Activated T-cell treated with anti-CD3 and anti-CD28 coated beads, Interleukin-2, amount 50 U/mL, for 1 hour (primary cell): ENCODE results near the gene ATP11C.
"Not testable (repeated sequence)": the region's sequence is repeated elsewhere in the genome, so short reads cannot be mapped to it uniquely, and the experiment has no call there.

Source experiments
- DNase-seq: peaks from one replicate; pipeline ENCODE4 v3.0.0-alpha.2; 2020

ATP11C gene

DNA sequence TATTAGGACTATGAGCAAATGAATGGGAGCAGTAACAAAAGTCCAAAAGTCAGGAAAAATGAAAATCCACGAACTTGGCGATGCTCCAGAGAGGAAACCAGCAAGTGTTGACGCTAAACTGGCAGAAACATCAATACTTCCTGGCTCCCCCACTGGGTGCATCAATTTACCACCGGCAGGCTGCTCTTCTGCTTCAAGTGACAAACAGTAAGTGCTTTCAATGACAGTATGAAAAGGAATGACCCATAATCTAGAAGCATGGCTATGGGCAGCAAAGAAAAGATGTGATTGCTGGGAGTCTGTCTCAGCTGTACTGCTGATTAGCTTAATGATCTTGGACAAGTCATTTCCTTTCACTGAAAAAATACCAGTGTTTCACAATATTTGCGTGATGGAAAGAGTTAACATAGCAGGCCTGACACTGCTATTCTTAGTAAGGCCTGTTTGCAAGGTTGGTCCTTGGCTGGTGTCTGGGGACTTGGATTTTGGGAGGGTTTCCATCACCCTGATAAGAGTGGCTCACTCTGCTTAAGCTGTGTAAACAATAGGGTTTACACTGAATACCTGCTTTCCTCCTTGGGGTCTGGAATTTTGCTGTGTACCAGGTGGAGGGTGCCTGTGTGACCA lies 8.7 kb downstream of the ATP11C start:
- DNase-seq, result no peak

DNA sequence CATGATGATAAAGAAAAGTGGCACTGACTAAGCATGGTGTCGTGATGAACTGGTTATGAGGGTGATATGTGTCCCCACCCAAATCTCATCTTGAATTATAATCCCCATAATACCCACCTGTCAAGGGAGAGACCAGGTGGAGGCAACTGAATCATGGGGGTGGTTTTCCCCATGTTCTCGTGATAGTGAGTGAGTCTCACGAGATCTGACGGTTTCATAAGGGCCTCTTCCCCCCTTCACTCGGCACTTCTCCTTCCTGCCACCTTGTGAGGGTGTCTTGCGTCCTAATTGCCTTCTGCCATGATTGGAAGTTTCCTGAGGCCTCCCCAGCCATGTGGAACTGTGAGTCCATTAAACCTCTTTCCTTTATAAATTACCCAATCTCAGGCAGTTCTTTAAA lies 11.7 kb downstream of the ATP11C start:
- DNase-seq, result not testable (repeated sequence)

DNA sequence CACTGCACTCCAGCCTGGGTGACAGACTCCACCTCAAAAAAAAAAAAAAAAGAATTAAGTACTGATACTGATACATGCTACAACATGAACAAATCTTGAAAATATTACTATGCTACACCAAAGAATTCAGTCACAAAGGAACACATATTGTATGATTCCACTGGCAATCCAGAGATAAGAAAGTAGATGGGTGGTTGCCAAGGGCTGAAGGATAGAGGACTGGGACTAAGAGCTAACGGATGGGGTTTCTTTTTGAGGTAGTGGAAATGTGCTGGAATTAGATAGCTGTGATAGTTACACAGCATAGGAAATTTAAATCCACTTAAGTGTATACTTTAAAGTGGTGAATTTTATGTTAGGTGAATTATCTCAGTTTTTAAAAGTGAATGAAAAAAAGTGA lies 12.5 kb downstream of the ATP11C start:
- DNase-seq, result no peak

DNA sequence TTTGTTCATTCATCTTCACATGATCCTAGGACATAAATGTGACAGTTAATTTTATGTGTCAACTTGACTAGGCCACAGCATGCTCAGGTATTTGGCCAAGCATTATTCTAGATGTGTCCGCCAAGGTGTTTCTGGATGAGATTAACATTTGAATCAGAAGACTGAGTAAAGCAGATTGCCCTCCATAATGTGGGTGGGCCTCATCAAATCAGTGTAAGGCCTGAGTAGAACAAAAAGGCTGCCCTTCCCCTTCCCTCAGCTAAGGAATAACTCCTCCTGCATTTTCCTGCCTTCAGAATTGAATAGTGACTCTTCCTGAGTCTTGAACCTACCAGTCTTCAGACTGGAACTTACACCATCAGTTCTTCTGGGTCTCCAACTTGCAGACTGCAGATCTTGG lies 18.4 kb downstream of the ATP11C start:
- DNase-seq, result no peak

DNA sequence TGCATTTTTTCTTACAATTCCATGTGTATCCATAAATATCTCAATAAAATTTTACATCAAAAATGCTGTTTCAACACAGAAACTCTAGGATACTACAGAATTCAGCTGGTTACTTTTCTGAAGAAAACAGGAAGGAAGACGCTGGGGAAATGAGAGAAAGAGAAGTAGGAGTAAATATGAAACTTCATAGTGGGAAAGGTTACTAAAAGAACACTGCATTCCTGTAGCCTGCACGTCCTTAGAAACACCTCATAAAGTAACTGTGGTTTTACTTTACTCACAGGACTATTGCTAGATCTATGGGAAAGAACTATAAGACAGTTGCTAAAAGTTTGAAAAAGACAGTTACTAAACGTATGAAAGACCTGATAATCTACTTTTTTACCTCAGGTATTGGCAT lies 23.1 kb downstream of the ATP11C start:
- DNase-seq, result no peak

DNA sequence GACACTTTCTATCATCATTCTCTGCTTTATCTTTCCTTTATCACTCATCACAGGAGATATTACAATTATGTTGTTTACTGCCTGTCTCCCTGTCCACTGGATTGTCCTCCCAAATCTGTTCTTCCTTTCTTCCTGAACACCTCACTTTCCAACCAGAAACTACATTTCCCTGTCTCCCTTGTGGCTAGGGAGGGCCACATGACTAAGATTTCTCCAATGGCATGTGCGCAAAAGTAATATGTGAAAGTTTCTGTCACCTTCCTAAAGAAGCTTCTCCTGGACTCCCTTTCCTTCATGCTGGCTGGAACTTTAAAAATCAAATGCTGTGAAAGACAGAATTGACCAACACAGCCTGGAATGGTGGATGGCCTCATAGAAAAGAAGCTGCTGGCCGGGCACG lies 25.8 kb downstream of the ATP11C start:
- no peak for DNase-seq

DNA sequence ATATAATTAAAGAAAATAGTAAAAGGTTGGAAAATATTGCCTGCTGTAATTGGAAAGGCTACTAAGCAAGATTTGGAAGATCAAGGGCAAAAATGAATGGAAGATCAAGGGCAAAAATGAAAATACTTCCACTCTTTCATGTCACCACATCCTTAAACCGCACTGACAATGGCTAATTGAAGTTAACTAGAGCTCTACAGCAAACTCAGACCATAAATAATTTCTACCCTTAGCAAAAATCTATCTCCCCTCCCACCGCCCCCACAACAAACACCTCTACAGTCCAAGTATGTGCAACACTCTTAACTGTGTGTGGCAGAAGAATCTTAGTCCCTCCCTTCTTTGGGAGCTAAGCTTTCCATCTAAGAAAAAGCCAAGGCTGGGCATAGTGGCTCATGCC lies 27.1 kb downstream of the ATP11C start:
- DNase-seq, result no peak

DNA sequence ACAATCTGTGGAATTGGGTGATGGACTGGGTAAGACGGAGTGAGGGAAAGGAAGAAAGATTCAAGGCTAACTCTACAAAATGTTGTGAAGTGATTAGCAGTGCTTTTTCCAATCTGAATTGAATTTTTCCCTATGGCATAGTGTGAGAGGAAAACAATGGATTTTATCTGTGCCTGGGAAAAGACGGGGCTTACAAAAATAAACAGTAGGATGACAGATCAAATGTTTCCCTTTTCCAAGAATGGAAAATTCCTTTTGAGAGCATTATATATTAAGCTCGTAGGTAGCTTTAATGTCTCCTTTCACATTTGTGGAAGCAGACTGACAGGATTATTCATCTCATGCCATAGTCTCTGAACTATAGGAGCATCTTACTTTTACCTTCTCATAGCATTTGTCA lies 27.8 kb downstream of the ATP11C start:
- DNase-seq, result no peak

DNA sequence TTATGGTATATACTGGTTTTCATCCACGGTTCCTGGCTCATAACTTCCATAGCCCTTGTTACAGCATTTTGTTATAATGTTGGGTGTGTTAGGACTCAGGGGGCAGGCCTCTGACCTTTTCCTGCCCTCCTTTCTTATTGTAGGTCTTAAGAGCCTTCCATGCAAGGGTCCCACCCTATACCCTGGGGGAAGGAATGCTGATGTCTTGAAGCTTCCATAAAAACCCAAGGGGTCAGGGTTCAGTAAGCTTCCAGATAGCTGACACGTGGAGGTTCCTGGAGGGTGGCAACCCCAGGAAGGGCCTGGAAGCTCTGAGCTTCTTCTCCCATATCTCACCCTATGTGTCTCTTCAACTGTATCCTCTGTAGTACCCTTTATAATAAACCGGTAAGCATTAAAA lies 29.6 kb downstream of the ATP11C start:
- no peak for DNase-seq

DNA sequence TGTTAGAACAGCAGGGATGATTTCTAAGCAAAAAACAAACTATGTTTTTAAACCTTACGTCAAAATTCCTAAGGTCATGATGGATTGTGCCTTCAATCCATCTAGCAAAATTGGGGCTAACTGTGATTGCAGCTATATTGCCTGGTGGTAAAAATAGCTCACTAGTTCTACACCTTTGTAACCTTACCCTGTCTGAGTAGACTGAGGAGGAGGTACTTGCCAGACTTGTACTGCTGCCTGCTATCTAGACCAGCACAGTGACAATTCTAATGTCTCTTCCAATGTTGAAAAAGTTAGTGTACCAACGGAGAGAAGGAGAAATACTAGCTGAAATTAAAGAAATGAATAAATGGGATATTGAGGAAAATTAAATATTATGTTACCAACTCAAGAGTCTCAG lies 30.3 kb downstream of the ATP11C start:
- no peak for DNase-seq

DNA sequence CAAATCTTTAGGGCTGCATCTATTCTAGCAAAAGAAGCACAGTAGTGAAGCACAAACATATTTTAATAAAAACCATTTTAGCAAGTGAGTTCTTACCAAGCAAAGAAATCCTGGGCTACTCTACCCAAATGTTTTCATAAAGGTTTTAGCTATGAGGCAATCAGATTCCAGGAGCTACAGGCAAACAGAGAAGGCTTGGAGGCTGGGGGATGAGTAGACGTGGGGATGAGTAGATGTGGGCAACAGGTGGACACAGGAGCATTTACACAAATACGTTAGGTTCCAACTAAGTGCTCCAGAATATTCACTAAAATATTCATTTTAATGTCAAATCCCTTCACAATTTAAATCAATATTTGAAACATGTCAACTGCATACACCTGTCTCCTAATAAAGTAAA lies 34.5 kb downstream of the ATP11C start:
- DNase-seq, result no peak

DNA sequence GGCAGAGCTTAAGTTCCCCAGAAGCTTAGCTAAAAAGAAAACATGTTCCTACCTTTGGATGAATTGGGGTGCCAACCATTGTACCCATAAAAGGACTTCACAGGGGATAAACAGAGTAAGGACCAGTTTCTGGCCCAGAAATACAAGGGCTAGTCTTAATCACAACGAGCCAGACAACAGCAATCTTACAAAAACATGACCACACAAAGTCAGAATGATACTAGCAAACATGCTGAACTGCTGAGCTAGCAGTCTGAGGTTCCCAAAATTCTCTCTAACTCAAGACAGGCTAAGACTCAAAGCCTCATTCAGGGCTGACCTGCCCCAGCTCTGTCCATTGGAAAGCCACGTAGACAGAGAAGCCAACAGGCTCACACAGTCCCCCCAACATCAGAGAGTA lies 40.3 kb downstream of the ATP11C start:
- no peak for DNase-seq

DNA sequence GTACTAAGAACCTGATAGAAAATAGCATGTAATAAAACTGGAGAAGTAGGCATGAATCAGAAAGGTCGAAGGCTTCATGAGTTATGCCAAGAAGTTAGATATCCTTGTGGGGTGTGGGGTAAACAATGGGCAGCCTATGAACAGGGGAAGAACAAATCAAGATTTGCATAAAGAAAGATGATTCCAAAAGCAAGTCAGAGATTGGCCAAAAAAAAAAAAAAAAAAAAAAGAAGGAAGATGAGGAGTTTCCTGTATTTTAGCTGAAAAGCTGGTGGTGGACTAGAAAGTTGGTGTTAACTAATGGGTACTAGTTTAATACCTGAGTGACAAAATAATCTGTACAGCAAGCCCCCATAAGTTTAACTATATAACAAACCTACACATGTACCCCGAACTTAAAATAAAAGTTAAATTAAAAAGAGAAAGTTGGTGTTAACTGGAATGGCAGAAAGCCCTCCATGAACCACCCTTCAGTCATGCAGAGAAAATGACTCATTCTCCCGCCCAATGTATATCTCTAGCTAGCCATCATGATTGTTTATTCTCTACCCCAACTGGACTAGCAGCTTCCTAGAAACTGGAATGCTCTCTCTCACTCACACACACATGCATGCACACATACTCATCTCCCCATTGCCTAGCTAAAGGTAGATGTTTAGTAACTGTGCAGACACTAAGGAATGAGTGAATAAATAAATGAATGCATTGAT lies 41.7 kb downstream of the ATP11C start:
- DNase-seq, result no peak

DNA sequence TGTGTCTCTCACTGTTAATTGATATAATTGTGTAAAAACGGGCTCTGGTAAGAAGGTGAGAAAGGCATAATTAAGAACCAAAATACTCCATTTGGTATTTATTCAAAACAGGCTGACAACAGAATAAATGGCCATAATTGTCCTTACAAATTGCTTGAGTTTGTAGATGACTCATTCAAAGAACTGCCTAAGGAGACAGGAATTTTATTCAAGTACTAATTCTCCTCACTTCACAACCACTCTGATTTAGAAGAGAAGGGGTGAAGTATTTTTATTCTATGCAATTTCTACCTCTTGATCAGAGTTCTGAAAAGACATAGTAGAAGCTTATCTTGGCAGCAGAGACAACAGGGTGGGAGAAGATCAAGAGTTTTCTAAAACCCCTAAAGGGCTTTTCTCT lies 43.1 kb downstream of the ATP11C start:
- DNase-seq, result no peak

DNA sequence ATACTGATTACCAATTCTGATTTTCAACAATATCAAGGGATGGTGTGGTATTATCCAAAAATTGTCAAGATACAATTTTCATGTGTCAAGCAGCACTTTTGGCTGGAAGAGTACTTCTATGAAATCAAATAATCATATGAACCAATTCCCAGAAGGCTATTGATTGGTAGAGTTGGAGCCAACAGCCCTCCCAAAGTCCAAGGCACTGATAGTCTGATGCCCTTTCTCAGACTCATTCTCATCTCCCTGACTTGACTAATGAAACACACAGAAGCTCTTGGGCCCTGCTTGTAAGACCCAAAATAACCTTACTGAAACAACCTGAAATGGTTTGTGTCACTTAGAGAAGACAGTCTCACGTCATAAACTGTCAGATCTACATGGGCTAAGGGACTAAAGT lies 48.9 kb downstream of the ATP11C start:
- no peak for DNase-seq

DNA sequence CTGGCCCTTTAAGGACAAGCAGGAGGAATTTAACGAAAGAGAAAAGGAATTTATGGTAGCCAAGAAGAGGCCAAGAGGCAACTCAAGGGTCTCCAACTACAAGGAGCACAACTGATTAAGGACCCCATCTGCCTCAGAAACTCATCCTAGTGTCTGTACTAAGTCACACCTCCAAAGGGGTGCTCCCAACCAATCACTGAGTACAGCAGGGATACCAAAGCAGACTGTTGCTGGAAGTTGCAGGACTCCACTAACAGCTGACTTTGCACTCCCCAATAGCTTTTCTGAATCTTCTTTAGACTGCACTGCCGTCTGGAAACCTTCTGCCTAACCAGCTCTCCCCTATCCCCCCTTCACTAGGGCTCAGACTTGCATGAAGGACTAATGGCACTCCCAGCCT lies 50.6 kb downstream of the ATP11C start:
- DNase-seq, result no peak

DNA sequence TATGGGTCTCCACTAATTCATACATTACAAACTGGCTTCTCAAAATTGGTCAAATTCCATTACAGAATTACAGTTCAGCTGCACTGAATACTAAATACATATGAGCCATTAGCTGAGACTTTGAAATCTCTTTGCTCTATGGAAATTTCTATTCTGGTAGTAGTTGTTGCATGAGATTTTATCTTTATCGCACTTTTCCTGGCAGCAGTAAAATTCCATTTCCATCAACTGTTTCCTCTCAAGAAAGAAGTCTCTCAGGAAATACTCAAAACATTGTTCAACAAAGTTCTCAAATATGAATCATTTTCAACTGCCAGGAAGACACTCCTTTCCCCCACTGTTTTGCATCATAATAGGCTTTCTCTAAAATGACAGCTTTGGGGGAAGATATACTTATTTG lies 51.3 kb downstream of the ATP11C start:
- DNase-seq, result no peak

DNA sequence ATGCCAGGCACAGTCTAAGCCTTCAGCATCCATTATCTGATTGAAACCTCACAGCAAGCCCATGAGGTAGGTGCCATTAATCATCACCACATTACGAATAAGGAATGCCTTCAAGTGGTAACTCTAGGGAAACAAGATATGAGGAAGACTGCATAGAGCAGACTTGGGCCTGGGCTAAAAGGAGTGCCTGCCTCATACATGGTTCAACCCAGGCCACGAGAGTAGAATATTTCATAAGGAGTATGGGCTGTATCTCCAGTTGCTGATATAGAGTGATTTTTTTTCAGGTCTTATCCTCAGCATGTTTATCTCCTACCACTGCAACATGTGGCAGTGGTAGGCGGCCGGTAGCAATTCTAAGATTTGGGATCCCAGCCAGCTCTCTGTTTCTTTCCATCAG lies 51.7 kb downstream of the ATP11C start:
- DNase-seq, result no peak

DNA sequence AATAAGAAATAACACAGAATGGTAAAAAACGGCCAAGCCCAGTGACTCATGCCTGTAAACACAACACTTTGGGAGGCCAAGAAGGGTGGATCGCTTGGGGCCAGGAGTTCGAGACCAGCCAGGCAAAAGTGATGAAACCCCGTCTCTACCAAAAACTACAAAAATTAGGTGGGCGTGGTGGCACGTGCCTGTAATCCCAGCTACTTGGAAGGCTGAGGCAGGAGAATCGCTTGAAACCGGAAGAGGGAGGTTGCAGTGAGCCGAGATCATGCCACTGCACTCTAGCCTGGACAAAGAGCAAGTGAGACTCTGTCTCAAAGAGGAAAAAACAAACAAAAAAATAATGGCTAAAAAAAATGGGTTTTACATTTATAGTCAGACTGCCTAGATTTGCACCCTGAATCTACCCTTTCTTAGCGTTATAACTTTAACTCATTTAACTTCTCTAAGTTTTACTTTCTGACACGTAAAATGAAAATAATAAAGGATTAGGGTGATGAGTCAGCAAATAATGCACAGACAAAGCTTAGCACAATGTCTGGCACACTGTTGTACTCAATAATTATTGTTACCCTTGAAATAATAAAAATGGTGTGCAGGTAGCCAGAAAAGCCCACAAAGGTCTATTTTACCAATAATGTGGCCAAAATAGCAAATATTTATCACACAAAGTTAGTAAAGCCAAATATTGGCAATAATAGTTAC lies 55.0 kb downstream of the ATP11C start:
- no peak for DNase-seq

DNA sequence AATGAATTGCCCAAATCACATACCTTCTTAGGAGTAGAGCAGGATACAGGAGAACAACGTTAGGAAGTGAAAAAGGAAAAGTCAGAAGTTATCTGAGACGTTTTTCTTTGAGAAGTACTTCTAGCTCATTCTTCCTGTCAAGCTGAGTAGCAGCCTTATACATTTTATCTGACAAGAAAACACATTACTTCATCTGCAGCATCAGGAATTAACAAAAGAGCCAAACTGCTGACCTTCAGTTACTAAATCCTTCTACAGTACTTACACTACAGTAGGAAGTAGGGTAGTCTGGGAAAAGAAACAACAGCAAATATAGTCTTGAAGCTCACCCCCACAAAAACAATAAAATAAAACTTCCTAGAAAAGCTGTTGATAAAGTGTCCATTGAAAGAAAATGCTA lies 57.0 kb downstream of the ATP11C start:
- DNase-seq, result no peak

DNA sequence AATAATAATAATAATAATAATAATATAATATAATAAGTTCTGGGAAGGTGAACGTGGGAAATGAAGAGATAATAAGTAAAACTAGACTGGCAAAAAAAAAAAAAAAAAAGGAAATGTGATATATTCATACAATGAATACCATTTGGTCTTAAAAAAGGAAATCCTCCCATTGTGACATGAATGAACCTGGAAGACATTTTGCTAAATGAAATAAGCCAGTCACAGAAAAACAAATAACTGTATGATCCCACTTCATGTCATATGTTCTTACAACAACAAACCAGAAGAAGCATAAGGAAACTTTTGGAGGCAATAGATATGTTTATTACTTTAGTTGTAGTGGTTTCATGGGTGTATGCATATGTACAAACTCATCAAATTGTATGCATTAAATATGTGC lies 63.1 kb downstream of the ATP11C start:
- no peak for DNase-seq

DNA sequence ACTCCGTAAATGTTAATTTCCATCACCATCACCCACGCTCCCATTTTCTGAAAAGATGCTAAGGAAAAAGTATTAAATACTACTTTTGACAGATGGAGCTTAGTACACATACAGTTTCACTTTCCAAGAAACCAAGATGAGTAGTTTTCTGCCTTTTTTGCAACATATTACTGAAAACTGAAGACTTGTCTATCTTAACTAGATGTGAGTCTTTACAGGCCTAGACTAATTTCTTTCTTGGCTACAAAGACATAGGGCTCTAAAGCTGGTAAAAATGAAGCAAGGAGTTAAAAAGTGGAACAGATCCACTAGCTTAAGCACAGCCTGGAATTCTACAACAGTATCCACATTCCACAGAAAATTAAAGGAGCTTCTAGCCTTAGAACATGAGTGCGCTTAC lies 68.2 kb downstream of the ATP11C start:
- DNase-seq, result no peak

DNA sequence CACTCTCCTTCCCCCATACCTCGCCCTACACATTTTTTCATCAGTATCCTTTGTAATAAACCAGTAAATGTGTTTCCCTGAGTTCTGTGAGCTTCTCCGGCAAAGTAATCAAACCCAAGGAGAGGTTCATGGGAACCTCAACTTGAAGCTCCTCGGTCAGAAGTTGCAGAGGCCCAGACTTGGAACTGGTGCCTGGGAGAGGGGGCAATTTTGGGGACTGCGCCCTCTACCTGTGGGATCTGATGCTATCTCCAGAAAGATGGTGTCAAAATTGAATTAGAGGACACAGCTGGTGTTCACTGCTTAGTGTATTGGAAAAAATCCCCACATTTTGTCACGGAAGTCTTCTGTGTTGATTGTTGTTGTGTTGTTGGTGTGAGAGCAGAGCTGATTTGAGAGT lies 70.6 kb downstream of the ATP11C start:
- no peak for DNase-seq

DNA sequence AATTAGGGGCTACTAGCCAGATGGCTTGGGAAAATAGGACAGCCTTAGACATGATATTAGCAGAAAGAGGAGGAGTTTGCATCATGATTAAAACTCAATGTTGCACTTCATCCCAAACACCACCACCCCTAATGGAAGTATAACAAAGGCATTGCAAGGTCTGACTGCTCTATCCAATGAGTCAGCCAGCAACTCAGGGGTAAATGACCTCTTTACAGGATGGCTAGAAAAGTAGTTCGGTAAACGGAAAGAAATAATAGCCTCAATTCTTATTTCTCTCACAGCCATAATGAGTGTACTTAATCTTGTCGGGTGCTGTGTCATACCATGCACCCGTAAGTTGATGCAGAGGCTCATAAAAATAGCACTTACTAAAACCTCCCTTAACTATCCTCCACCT lies 76.0 kb downstream of the ATP11C start:
- DNase-seq, result not testable (repeated sequence)

DNA sequence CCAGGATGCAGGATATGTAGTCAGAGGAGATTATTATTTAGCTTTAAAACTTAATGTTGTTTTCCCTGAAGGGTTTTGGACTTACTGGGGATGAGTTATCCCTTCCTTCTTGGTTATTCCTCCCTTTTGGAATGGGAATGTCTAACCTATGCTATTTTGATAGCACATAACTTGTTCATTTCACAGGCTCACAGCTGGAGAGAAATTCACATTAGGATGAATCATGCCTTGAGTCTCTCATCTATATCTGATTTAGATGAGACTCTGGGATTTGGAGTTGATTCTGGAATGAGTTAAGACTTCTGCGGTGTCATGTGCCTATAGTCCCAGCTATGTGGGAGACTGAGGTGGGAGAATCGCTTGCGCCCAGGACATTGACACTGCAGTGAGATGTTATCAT lies 81.1 kb downstream of the ATP11C start:
- DNase-seq, result no peak
